Measurements from ENCODE around the gene APOB.

The APOB gene

GRCh38 chr2:20977520-20978180 is 66.2 kb downstream of the APOB start:
- DNase-seq, result no peak

- DNase-seq, result no peak
These were observed 67.3 kb downstream of the APOB start for GRCh38 chr2:20976527-20976926.

- DNase-seq, result no peak
These were observed 70.9 kb downstream of the APOB start for GRCh38 chr2:20972792-20973565.

- DNase-seq, result no peak
These were observed 71.8 kb downstream of the APOB start for GRCh38 chr2:20972110-20972509.

- DNase-seq, result no peak
These were observed 73.8 kb downstream of the APOB start for GRCh38 chr2:20970068-20970467.

- DNase-seq, result no peak
These were observed 77.7 kb downstream of the APOB start for GRCh38 chr2:20966061-20966595.

- no peak for DNase-seq
These were observed 78.7 kb downstream of the APOB start for GRCh38 chr2:20965221-20965620.

- no peak for DNase-seq
These were observed 80.0 kb downstream of the APOB start for GRCh38 chr2:20963867-20964266.

GRCh38 chr2:20962939-20963557 is 80.8 kb downstream of the APOB start:
- peak; percentile 42 for DNase-seq

GRCh38 chr2:20961858-20962257 is 82.0 kb downstream of the APOB start:
- no peak for DNase-seq

- no peak for DNase-seq
These were observed 83.9 kb downstream of the APOB start for GRCh38 chr2:20960003-20960402.

GRCh38 chr2:20959252-20959651 is 84.6 kb downstream of the APOB start:
- DNase-seq, result no peak

GRCh38 chr2:20957788-20958525 is 85.9 kb downstream of the APOB start:
- no peak for DNase-seq

- no peak for DNase-seq
These were observed 88.4 kb downstream of the APOB start for GRCh38 chr2:20955277-20956026.

GRCh38 chr2:20953146-20953824 is 90.6 kb downstream of the APOB start:
- DNase-seq, result no peak

All from NCI-H187 treated with DMSO at 0.1 percent for 48 hours (cell line).